Measurements from ENCODE around the gene TRAF3IP1.
"Not testable (repeated sequence)": the region's sequence is repeated elsewhere in the genome, so short reads cannot be mapped to it uniquely, and the experiment has no call there.

Gene TRAF3IP1

GRCh38 chr2:238310721-238311120 is 9.6 kb upstream of the TRAF3IP1 start:
- not testable (repeated sequence) for DNase-seq

GRCh38 chr2:238313289-238313990 is 6.9 kb upstream of the TRAF3IP1 start:
- no peak for DNase-seq

GRCh38 chr2:238313991-238314350 is 6.3 kb upstream of the TRAF3IP1 start:
- no peak for DNase-seq

GRCh38 chr2:238314576-238314975 is 5.7 kb upstream of the TRAF3IP1 start:
- no peak for DNase-seq

GRCh38 chr2:238315031-238315595 is 5.2 kb upstream of the TRAF3IP1 start:
- no peak for DNase-seq

- no peak for DNase-seq
Observed at GRCh38 chr2:238320648-238321281, 447 bp downstream of the TRAF3IP1 start.

- no peak for DNase-seq
Observed at GRCh38 chr2:238321467-238321866, 1.1 kb downstream of the TRAF3IP1 start.

GRCh38 chr2:238322001-238322411 is 1.7 kb downstream of the TRAF3IP1 start:
- DNase-seq, result no peak

DNA sequence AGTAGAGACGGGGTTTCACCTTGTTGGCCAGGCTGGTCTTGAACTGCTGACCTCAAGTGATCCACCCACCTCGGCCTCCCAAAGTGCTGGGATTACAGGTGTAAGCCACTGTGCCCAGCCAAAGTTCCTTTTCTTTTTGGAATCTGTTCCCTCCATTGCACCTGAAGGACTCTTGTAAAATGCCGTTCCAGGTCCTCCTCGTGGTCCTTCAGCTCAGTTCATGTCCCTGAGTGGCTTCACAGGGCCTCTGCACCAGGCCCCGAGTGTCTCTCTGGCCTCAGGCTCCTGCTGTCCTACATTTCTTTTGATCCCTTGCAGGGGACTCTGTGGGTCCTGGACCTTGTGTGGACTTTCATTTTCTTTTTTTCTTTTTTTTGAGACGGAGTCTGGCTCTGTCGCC is 3.9 kb downstream of the TRAF3IP1 start:
- not testable (repeated sequence) for DNase-seq

GRCh38 chr2:238325694-238326093 is 5.4 kb downstream of the TRAF3IP1 start:
- DNase-seq, result no peak

GRCh38 chr2:238326801-238327365 is 6.6 kb downstream of the TRAF3IP1 start:
- no peak for DNase-seq

GRCh38 chr2:238327751-238328150 is 7.4 kb downstream of the TRAF3IP1 start:
- no peak for DNase-seq

- DNase-seq, result no peak
Observed at GRCh38 chr2:238330391-238330790, 10.1 kb downstream of the TRAF3IP1 start.

- DNase-seq, result no peak
Observed at GRCh38 chr2:238331916-238332315, 11.6 kb downstream of the TRAF3IP1 start.

DNA sequence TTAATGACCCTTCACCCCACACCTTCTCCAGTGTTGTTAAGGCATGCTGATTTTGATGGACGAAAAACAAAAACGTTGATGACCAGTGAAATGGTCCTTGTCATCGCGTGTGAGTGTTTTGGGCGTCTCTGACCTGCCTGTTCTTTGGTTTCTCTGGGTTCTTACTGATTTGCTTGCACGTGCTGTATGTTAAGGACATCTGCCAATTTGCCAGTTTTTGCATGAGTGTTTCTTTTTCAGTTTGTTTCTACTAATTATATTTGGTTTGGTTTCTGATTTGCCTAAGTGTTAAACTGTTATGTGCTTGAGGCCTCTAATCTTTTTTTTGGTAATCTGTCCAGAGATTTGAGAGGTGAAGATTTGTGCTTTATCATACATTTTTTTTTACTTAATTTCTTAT is 14.6 kb downstream of the TRAF3IP1 start:
- no peak for DNase-seq

- DNase-seq, result not testable (repeated sequence)
Observed at GRCh38 chr2:238335591-238335990, 15.3 kb downstream of the TRAF3IP1 start.

- DNase-seq, result no peak
Observed at GRCh38 chr2:238336151-238336550, 15.8 kb downstream of the TRAF3IP1 start.

GRCh38 chr2:238336793-238337444 is 16.6 kb downstream of the TRAF3IP1 start:
- no peak for DNase-seq

DNA sequence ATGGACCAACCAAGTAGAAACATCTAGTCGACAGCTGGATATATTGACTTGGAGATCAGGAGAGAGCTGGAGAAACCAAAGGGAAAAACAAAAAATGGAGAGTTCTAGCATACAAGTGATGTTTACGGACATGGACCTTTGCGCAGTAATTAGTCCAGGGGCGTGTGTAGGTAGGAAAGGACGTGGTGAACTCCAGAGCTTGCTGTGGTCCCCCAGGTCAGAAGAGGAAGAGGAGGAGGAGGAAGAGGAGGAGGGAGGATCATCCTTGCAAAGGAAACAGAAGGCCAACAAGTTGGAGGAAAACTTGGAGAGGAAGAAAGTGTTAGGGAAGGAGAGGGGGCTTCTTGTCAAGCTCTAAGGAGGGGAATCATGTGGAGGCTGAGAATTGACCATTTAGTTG is 17.5 kb downstream of the TRAF3IP1 start:
- no peak for DNase-seq

DNA sequence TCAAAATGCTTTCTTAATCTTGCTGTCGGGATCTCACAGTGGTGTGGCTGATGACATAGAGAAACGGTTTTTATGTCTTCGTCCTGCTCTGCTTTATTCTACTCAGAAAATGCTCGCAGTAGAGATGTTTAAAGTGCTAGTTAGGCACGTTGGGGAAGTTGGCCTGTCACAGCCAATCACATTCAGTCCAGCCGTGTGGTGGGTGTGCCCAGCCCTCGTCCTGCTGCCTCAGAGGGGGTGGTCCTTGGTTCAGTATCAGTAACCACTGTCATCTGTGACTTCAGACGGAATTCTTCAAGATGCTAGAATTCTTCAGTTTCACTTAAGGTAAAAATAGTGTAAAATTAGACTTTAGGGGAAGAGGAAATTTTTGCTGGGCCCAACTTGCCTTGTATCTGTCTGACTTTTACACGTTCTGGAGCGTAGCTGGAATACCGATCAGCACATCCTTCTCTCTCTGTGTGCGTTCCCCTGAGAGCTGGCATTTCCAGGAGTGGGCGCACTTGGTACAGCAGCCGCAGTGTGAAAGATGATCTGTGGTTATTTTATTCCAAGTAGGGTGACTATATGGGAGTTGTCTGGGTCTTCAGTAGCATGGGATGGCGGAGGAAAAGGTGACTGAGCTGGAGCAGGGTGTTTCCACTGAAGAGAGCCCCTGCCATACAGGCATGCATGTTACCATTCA is 18.5 kb downstream of the TRAF3IP1 start:
- DNase-seq, result no peak

DNA sequence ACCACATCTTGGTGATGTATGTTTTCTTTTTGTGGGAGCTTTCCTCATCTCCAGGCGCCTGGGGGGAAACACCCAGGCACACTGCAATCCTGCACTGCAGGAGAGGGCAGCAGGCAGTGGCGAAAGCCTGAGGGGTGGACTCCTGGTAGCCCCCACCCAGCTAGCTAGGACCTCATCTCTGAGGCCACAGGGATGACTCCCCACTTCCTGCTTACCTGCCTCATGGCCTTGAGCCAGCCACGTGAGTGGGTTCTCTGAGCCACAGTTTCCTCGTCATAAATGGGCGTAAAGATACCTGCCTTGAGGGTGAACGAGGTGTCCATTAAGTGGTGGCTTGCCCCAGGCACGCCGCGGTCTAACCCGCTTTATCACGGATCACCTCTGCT is 19.1 kb downstream of the TRAF3IP1 start:
- no peak for DNase-seq

GRCh38 chr2:238339814-238340213 is 19.5 kb downstream of the TRAF3IP1 start:
- no peak for DNase-seq

DNA sequence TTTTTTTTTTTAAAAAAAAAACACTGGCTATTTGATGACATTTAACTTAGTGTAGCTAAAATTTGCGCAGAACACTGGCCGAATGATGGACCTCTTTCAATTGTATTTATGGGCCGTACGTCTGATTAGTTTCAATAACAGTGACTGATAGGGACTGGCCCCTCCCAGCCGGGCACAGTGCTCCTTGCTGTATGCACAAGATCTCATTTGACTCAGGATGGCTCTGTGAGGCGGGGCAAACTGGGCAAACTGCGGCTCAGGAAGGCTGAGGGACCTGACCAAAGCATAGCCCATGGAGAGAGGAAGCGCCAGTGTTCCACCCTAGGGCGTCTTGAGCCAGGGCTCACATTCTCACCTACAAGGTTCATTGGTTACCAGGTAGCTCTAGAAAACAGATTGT is 21.2 kb downstream of the TRAF3IP1 start:
- DNase-seq, result no peak
